ENCODE data around the gene POLR3G.

Gene POLR3G

GRCh38 chr5:90475436-90475980, 844 bp downstream of the POLR3G start:
- peaks cover 35% of the 10 kb centered on the region for H3K4me1 ChIP-seq
- peak overlapping the region; percentile 90 for H3K4me3 ChIP-seq
- H3K9me3 ChIP-seq: no peaks in the 10 kb centered on the region
- H4K20me1 ChIP-seq: no peaks in the 10 kb centered on the region
- peak overlapping the region; percentile 83 for H3K4me2 ChIP-seq
- peak overlapping the region; percentile 89; the same call in 1 of the 2 replicates for H3K9ac ChIP-seq
- no peak overlapping the region for H3K27ac ChIP-seq
- no peak for TF ChIP-seq Cebpa-rat (IDR thresholded peaks at IDR 0.05)
- no peaks in the 10 kb centered on the region for H3K27me3 ChIP-seq
- H3K36me3 ChIP-seq: peaks cover 8% of the 10 kb centered on the region

GRCh38 chr5:90476391-90476790, 1.7 kb downstream of the POLR3G start:
- Histone ChIP-seq H3K4me1 (peaks cover 35% of the 10 kb centered on the region), H3K9ac (no peak overlapping the region), H3K36me3 (peaks cover 3% of the 10 kb centered on the region; the same call in 1 of the 2 replicates), H3K9me3 (no peaks in the 10 kb centered on the region), H3K27me3 (no peaks in the 10 kb centered on the region), H4K20me1 (no peaks in the 10 kb centered on the region), H3K4me3 (no peak overlapping the region), H3K27ac (no peak overlapping the region), H3K4me2 (peak overlapping the region; percentile 4; the same call in 1 of the 2 replicates)
- TF ChIP-seq Cebpa-rat (IDR thresholded peaks at IDR 0.05): no peak

- H3K27me3 ChIP-seq: no peaks in the 10 kb centered on the region
- H3K4me3 ChIP-seq: no peak overlapping the region
- H3K4me1 ChIP-seq: peaks cover 30% of the 10 kb centered on the region
- no peak for TF ChIP-seq Cebpa-rat (IDR thresholded peaks at IDR 0.05)
- no peaks in the 10 kb centered on the region for H3K9me3 ChIP-seq
- no peak overlapping the region for H3K9ac ChIP-seq
- no peak overlapping the region for H3K4me2 ChIP-seq
- no peaks in the 10 kb centered on the region; the same call in 1 of the 2 replicates for H3K36me3 ChIP-seq
- H4K20me1 ChIP-seq: no peaks in the 10 kb centered on the region
- H3K27ac ChIP-seq: no peak overlapping the region
These were observed 2.4 kb downstream of the POLR3G start for GRCh38 chr5:90477073-90477472.

GRCh38 chr5:90477621-90478215, 3.1 kb downstream of the POLR3G start:
- Histone ChIP-seq H3K4me3 (no peak overlapping the region), H3K9ac (no peak overlapping the region), H3K36me3 (no peaks in the 10 kb centered on the region; the same call in 1 of the 2 replicates), H3K4me1 (peaks cover 26% of the 10 kb centered on the region), H3K27ac (no peak overlapping the region), H3K9me3 (no peaks in the 10 kb centered on the region), H3K4me2 (no peak overlapping the region), H4K20me1 (no peaks in the 10 kb centered on the region), H3K27me3 (no peaks in the 10 kb centered on the region)
- no peak for TF ChIP-seq Cebpa-rat (IDR thresholded peaks at IDR 0.05)

GRCh38 chr5:90479611-90480385, 5.1 kb downstream of the POLR3G start:
- Histone ChIP-seq H3K9me3 (no peaks in the 10 kb centered on the region), H3K27ac (no peak overlapping the region), H3K4me1 (peaks cover 20% of the 10 kb centered on the region), H3K4me2 (no peak overlapping the region), H3K4me3 (no peak overlapping the region), H3K36me3 (no peaks in the 10 kb centered on the region; the same call in 1 of the 2 replicates), H3K27me3 (no peaks in the 10 kb centered on the region), H3K9ac (no peak overlapping the region), H4K20me1 (no peaks in the 10 kb centered on the region)
- no peak for TF ChIP-seq Cebpa-rat (IDR thresholded peaks at IDR 0.05)

- Histone ChIP-seq H3K27ac (no peak overlapping the region), H3K4me2 (no peak overlapping the region), H3K36me3 (no peaks in the 10 kb centered on the region; the same call in 1 of the 2 replicates), H3K27me3 (no peaks in the 10 kb centered on the region), H3K9ac (no peak overlapping the region), H3K4me3 (no peak overlapping the region), H3K4me1 (peaks cover 12% of the 10 kb centered on the region), H4K20me1 (no peaks in the 10 kb centered on the region), H3K9me3 (no peaks in the 10 kb centered on the region)
- no peak for TF ChIP-seq Cebpa-rat (IDR thresholded peaks at IDR 0.05)
These were observed 6.0 kb downstream of the POLR3G start for GRCh38 chr5:90480699-90481098.

GRCh38 chr5:90483206-90483605, 8.5 kb downstream of the POLR3G start:
- H3K27ac ChIP-seq: no peak overlapping the region
- peaks cover 6% of the 10 kb centered on the region; the same call in 1 of the 2 replicates for H3K36me3 ChIP-seq
- H3K4me3 ChIP-seq: no peak overlapping the region
- H3K27me3 ChIP-seq: no peaks in the 10 kb centered on the region
- no peak for TF ChIP-seq Cebpa-rat (IDR thresholded peaks at IDR 0.05)
- H3K4me1 ChIP-seq: no peaks in the 10 kb centered on the region
- H3K4me2 ChIP-seq: no peak overlapping the region
- H3K9ac ChIP-seq: no peak overlapping the region
- no peaks in the 10 kb centered on the region for H3K9me3 ChIP-seq
- no peaks in the 10 kb centered on the region for H4K20me1 ChIP-seq

GRCh38 chr5:90484540-90484939, 9.9 kb downstream of the POLR3G start:
- no peaks in the 10 kb centered on the region for H3K27me3 ChIP-seq
- 0 out of 2 replicates have a peak, but pooled peaks cover 6% of the 10 kb centered on the region for H3K36me3 ChIP-seq
- no peaks in the 10 kb centered on the region for H3K4me1 ChIP-seq
- H3K4me2 ChIP-seq: no peak overlapping the region
- no peak overlapping the region for H3K4me3 ChIP-seq
- H4K20me1 ChIP-seq: no peaks in the 10 kb centered on the region
- H3K27ac ChIP-seq: no peak overlapping the region
- H3K9me3 ChIP-seq: no peaks in the 10 kb centered on the region
- H3K9ac ChIP-seq: no peak overlapping the region
- no peak for TF ChIP-seq Cebpa-rat (IDR thresholded peaks at IDR 0.05)

- H3K4me1 ChIP-seq: no peaks in the 10 kb centered on the region
- peaks cover 2% of the 10 kb centered on the region for H3K9me3 ChIP-seq
- no peaks in the 10 kb centered on the region for H4K20me1 ChIP-seq
- H3K4me3 ChIP-seq: no peak overlapping the region
- no peak for TF ChIP-seq Cebpa-rat (IDR thresholded peaks at IDR 0.05)
- no peaks in the 10 kb centered on the region for H3K27me3 ChIP-seq
- no peak overlapping the region for H3K27ac ChIP-seq
- H3K36me3 ChIP-seq: peaks cover 13% of the 10 kb centered on the region; the same call in 1 of the 2 replicates
- no peak overlapping the region for H3K9ac ChIP-seq
- H3K4me2 ChIP-seq: no peak overlapping the region
These were observed 14.1 kb downstream of the POLR3G start for GRCh38 chr5:90488791-90489190.

GRCh38 chr5:90494043-90494442, 19.4 kb downstream of the POLR3G start:
- H3K27me3 ChIP-seq: no peaks in the 10 kb centered on the region
- no peak overlapping the region for H3K27ac ChIP-seq
- no peaks in the 10 kb centered on the region for H3K4me1 ChIP-seq
- peaks cover 13% of the 10 kb centered on the region for H3K9me3 ChIP-seq
- H3K9ac ChIP-seq: no peak overlapping the region
- no peak overlapping the region for H3K4me2 ChIP-seq
- H3K36me3 ChIP-seq: peaks cover 31% of the 10 kb centered on the region; the same call in 1 of the 2 replicates
- H3K4me3 ChIP-seq: no peak overlapping the region
- H4K20me1 ChIP-seq: no peaks in the 10 kb centered on the region
- no peak for TF ChIP-seq Cebpa-rat (IDR thresholded peaks at IDR 0.05)
